SJCRH30 (cell line): ENCODE results near the gene CR1L. TPM values are rescaled to one million over a fixed set of nuclear protein-coding genes. Genes with fewer than 3 reads are reported as not detected.
"Not testable (repeated sequence)": the region's sequence is repeated elsewhere in the genome, so short reads cannot be mapped to it uniquely, and the experiment has no call there.

Source experiments
- DNase-seq, 2 experiments: peaks; one replicate each; pipeline ENCODE4 v3.0.0-alpha.2; 2015 to 2020
- H3K27ac ChIP-seq: fragments of 250-450 bp; sonication (Bioruptor Pico); 2 replicates; pipeline ENCODE4 v1.5.1; 2020; ENCODE audit warnings: mild to moderate bottlenecking, moderate library complexity
- H3K27me3 ChIP-seq: fragments of 250-450 bp; sonication (Bioruptor Pico); 2 replicates; pipeline ENCODE4 v1.5.1; 2020; ENCODE audit warnings: mild to moderate bottlenecking, moderate library complexity
- H3K36me3 ChIP-seq: fragments of 250-450 bp; sonication (Bioruptor Pico); 2 replicates; pipeline ENCODE4 v1.5.1; 2020; ENCODE audit warnings: mild to moderate bottlenecking, moderate library complexity
- H3K4me1 ChIP-seq: fragments of 250-450 bp; sonication (Bioruptor Pico); 2 replicates; pipeline ENCODE4 v1.5.1; 2020; ENCODE audit warnings: mild to moderate bottlenecking, moderate library complexity
- H3K4me3 ChIP-seq: fragments of 250-450 bp; sonication (Bioruptor Pico); 2 replicates; pipeline ENCODE4 v1.5.1; 2020; ENCODE audit warnings: mild to moderate bottlenecking, moderate library complexity
- H3K9me3 ChIP-seq: fragments of 250-450 bp; sonication (Bioruptor Pico); replicated peaks from 2 replicates; pipeline ENCODE4 v1.5.1; 2020; ENCODE audit warnings: mild to moderate bottlenecking, moderate library complexity
- total RNA-seq: library from RNA; depleted of rRNA; stranded (reverse); fragments of >200 nt; shearing (Covaris generic); gene quantifications from 2 replicates; pipeline ENCODE4 v1.2.3, GENCODE V29; 2014

CR1L gene
- total RNA-seq, 1 experiment from 2014 or later, result not detected

DNA sequence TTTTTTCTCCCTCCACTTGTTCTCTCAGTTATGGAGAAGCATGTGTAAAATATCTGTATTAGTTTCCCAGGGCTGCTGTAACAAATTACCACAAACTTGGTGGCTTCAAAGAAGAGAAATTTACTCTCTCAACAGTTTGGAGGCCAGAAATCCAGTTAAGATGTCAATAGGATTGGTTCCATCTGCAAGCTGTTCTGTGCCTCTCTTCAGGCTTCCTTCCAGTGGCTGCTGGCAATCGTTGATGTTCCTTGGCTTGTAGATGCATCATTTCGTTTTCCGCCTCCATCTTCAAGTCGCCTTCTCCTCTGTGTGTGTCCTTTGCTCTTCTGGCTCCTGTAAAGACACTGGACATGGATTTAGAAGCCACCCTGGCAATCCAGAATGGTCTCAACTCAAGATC lies 45.6 kb downstream of the CR1L start:
- H3K36me3 ChIP-seq, H3K4me3 ChIP-seq, H3K9me3 ChIP-seq, H3K4me1 ChIP-seq, H3K27ac ChIP-seq, H3K27me3 ChIP-seq, DNase-seq: not testable (repeated sequence)

DNA sequence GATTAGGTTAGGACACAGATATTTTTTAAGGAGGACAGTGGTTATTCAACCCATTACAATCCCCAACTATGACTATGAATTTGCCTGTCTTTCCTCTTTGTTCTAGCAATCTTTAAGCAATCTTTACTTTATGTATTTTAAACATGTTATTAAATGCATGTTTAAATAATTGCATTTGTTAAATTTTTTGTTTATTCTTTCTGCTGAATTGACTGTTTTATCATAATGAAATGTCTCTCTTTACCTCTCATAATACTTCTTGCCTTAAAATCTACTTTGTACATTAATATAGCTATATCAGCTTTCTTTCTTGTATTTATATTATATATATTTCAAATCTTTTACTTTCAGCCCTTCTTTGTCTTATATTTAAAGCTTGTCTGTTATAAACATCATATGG lies 46.1 kb downstream of the CR1L start:
- DNase-seq, result no peak
- H3K36me3 ChIP-seq, result no peaks in the 10 kb centered on the region
- no peaks in the 10 kb centered on the region; the same call in 1 of the 2 replicates for H3K9me3 ChIP-seq
- no peaks in the 10 kb centered on the region for H3K27me3 ChIP-seq
- no peaks in the 10 kb centered on the region for H3K4me1 ChIP-seq
- H3K27ac ChIP-seq, result no peak overlapping the region
- H3K4me3 ChIP-seq, result no peak overlapping the region

DNA sequence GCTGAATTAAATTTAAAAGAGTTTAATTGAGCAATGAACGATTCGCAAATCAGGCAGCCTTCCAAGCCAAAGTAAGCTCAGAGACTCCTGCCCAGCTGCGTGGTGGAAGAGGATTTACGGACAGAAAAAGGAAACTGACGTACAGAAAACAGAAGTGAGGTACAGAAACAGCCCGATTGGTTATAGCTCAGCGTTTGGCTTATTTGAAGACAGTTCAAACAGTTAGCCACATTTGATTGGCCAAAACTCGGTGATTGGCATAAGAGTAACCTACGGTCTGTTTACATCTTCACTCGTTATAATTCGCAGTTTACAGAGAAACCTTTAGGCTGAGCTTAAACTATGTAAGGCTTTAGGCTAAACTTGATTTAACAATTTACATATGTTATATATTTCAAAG lies 46.9 kb downstream of the CR1L start:
- no peaks in the 10 kb centered on the region for H3K27me3 ChIP-seq
- DNase-seq, result no peak
- no peak overlapping the region for H3K4me3 ChIP-seq
- H3K4me1 ChIP-seq, result no peaks in the 10 kb centered on the region
- H3K36me3 ChIP-seq, result no peaks in the 10 kb centered on the region
- H3K9me3 ChIP-seq, result no peaks in the 10 kb centered on the region; the same call in 1 of the 2 replicates
- H3K27ac ChIP-seq, result no peak overlapping the region

DNA sequence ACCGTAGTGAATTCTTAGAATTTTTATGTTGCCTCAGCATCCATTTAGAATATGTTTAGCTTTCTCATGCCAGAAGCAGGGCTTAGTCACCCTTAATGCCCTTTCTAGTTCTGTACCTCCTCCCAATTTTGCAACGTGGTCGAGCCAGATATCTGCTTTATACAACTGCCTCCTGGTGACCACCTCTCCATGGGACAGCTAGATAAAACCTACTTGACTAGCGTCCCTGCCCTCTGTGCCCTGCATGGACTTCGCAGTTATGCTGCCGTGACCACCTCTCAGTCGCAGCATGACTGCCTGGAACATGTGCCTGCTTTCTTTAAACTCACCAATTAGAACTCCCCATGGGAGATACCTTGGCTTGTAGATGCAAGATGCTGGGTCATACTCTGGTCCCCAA lies 47.4 kb downstream of the CR1L start:
- H3K9me3 ChIP-seq, H3K4me3 ChIP-seq, DNase-seq, H3K4me1 ChIP-seq, H3K36me3 ChIP-seq, H3K27ac ChIP-seq, H3K27me3 ChIP-seq: not testable (repeated sequence)

- peak; percentile 43 to 45 for DNase-seq
- peaks cover 3% of the 10 kb centered on the region; the same call in 1 of the 2 replicates for H3K4me1 ChIP-seq
- H3K36me3 ChIP-seq, result no peaks in the 10 kb centered on the region
- no peaks in the 10 kb centered on the region for H3K9me3 ChIP-seq
- no peak overlapping the region for H3K27ac ChIP-seq
- no peak overlapping the region for H3K4me3 ChIP-seq
- H3K27me3 ChIP-seq, result no peaks in the 10 kb centered on the region
Measured at GRCh38 chr1:207695891-207696290, 51.0 kb downstream of the CR1L start.

DNA sequence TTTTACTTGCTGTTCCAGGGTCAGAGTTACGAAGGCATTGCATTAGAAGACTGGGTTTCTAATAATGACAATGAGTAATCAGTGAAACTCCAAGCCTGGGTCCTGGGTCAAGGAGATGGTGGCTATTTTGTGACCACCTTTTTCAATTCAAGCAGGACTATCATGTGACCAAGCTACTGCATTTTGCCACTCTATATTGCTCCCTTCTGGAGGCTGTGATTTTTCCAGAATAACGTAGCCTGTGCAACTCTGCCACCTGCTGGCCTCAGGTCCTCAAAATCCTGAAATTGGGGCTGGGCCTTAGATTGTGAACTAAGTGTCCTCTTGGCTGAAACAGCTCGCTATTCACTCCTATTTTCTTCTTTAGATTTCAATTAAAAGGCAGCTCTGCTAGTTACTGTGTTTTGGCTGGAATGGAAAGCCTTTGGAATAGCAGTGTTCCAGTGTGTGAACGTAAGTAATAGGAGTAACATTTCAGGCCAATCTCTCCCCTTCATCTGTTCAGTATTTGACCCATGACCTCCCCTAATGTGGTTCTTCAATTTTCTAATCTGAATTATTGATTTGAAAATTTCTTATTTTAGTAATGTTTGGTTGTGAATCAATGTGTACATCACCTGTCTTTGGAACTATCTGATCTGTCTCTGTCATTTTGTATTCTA lies 54.0 kb downstream of the CR1L start:
- Histone ChIP-seq H3K4me3 (no peak overlapping the region), H3K9me3 (no peaks in the 10 kb centered on the region), H3K27me3 (no peaks in the 10 kb centered on the region), H3K27ac (no peak overlapping the region), H3K4me1 (peaks cover 3% of the 10 kb centered on the region; the same call in 1 of the 2 replicates), H3K36me3 (no peaks in the 10 kb centered on the region)
- peak; percentile 60 to 84 for DNase-seq

- no peak overlapping the region for H3K27ac ChIP-seq
- H3K9me3 ChIP-seq, result no peaks in the 10 kb centered on the region
- no peaks in the 10 kb centered on the region for H3K27me3 ChIP-seq
- DNase-seq, result no peak
- H3K4me3 ChIP-seq, result no peak overlapping the region
- peaks cover 3% of the 10 kb centered on the region for H3K4me1 ChIP-seq
- no peaks in the 10 kb centered on the region for H3K36me3 ChIP-seq
Measured at GRCh38 chr1:207702317-207702716, 57.4 kb downstream of the CR1L start.

DNA sequence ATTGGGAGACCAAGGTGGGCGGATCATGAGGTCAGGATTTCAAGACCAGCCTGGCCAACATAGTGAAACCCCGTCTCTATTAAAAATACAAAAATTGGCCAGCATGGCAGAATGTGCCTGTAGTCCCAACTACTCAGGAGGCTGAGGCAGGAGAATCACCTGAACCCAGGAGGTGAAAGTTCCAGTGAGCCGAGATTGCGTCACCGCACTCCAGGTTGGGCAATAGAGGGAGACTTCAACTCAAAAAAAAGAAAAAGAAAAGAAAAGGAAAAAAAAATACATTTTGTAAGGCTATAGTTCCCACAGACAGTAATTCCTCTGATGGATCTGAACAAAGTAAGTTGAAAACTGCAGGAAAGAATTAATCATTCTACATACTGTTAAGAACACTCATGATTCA lies 58.8 kb downstream of the CR1L start:
- DNase-seq, result no peak
- Histone ChIP-seq H3K9me3 (no peaks in the 10 kb centered on the region), H3K27me3 (no peaks in the 10 kb centered on the region), H3K27ac (no peak overlapping the region), H3K36me3 (no peaks in the 10 kb centered on the region), H3K4me3 (no peak overlapping the region), H3K4me1 (peaks cover 5% of the 10 kb centered on the region)

GRCh38 chr1:207708004-207708403 lies 63.1 kb downstream of the CR1L start:
- H3K9me3 ChIP-seq, H3K27me3 ChIP-seq, H3K27ac ChIP-seq, DNase-seq, H3K4me1 ChIP-seq, H3K4me3 ChIP-seq, H3K36me3 ChIP-seq: not testable (repeated sequence)

DNA sequence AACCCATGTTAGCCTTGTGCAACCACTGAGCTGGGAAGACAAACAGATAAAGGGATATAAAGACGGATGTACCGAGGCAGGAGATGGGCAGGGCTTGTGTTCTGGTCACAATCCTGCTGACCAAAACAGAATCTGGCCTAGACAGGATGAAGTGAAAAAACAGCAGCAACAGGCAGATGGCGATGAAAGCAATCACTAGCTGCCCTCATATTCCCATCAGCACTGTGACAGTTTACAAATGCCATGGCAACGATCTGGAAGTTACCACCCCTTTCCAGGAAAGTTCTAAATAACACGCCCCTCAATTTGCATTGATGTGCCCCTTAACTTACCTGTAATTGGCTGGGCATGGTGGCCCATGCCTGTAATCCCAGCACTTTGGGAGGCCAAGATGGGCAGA lies 66.4 kb downstream of the CR1L start:
- Histone ChIP-seq H3K9me3 (no peaks in the 10 kb centered on the region), H3K4me3 (no peak overlapping the region), H3K27ac (no peak overlapping the region), H3K36me3 (no peaks in the 10 kb centered on the region), H3K27me3 (no peaks in the 10 kb centered on the region), H3K4me1 (peaks cover 5% of the 10 kb centered on the region)
- DNase-seq, result peak in 1 of 2 experiments; percentile 13

DNA sequence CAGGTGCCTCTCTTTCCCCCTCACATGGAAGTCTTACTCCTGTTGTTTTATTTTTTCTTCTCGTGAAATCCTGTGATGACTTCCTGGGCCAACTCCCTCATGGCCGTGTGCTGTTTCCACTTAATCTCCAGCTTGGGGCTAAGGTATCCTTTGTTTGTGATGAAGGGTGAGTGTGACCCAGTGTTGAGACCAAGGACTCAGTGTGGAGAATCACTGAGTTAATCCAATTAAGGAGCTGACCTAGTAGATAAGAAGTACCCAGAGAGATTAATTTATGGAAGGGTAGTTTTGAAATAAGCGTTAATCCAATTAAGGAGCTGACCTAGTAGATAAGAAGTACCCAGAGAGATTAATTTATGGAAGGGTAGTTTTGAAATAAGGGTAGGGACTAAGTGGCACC lies 67.8 kb downstream of the CR1L start:
- not testable (repeated sequence) for H3K4me1 ChIP-seq, H3K27me3 ChIP-seq

DNA sequence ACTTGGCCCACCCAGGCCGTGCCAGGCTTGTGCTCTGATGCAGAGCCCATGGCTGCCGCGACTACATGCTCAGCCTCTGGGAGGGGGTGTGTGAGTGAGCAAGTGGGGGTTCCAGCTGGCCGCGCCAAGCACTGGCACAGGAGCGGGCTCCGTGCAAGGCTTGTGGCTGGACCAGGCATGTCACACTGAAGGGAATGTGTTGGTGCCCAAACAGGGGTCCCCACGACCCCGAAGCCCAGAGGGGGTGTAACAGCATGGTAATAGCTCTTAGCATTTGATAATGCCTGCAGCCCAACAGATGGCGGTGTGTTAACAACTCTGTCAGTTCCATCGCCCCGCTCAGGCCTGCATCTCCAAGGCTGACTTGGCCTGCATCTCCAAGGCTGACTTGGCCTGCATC lies 68.6 kb downstream of the CR1L start:
- no peaks in the 10 kb centered on the region for H3K9me3 ChIP-seq
- no peak overlapping the region for H3K27ac ChIP-seq
- no peak overlapping the region for H3K4me3 ChIP-seq
- H3K36me3 ChIP-seq, result no peaks in the 10 kb centered on the region
- no peaks in the 10 kb centered on the region for H3K4me1 ChIP-seq
- DNase-seq, result no peak
- no peaks in the 10 kb centered on the region for H3K27me3 ChIP-seq

More for the DNA sequence above, 67.8 kb downstream of the CR1L start:
- H3K9me3 ChIP-seq, DNase-seq, H3K27ac ChIP-seq, H3K4me3 ChIP-seq, H3K36me3 ChIP-seq: not testable (repeated sequence)

- H3K27ac ChIP-seq, result no peak overlapping the region
- DNase-seq, result no peak
- H3K36me3 ChIP-seq, result no peaks in the 10 kb centered on the region
- no peaks in the 10 kb centered on the region for H3K4me1 ChIP-seq
- H3K9me3 ChIP-seq, result no peaks in the 10 kb centered on the region
- H3K4me3 ChIP-seq, result no peak overlapping the region
- no peaks in the 10 kb centered on the region for H3K27me3 ChIP-seq
Measured at GRCh38 chr1:207719234-207719633, 74.3 kb downstream of the CR1L start.

- H3K4me1 ChIP-seq, H3K27me3 ChIP-seq, H3K4me3 ChIP-seq, DNase-seq, H3K36me3 ChIP-seq, H3K9me3 ChIP-seq, H3K27ac ChIP-seq: not testable (repeated sequence)
Measured at GRCh38 chr1:207728200-207728858, 83.4 kb downstream of the CR1L start.

DNA sequence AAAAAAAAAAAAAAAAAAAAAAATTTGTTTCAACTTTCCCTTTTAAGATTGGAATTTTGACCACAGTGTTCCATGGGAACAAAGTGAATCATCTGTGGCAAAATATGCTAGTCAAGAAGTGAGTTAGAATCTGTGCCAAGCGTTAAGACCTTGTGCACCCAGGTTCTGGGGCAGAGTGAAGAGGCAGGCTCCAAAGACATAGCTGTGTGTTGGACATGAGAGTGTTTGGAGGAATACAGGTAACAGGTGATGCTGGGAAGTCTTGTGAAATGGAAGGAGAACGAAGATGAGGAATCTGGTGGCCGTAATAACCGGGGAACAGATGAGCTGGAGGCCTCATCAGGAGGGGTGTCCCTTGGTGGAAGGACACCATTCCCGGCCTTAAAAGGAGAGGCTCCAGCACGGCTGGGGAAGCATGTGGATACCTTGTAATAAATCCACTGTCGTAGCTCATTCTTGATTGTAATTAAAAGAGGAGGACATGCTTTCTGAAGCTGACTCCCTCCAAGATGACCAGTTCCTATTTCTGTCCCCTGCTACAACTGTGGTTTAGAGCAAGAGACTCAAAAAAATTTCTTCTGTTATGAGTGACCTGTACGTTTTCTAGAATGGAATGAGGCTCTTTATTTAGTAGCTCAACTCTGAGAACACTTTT lies 92.7 kb downstream of the CR1L start:
- not testable (repeated sequence) for H3K9me3 ChIP-seq, H3K36me3 ChIP-seq, H3K4me1 ChIP-seq, DNase-seq, H3K27me3 ChIP-seq, H3K4me3 ChIP-seq, H3K27ac ChIP-seq
